ENCODE results near the gene TCEA2.

- no peak for TF ChIP-seq GATA2 (IDR thresholded peaks at IDR 0.05; ENCODE audit: low read depth, low read length)
- TF ChIP-seq GATA3 (IDR thresholded peaks at IDR 0.05; ENCODE audit: low read depth, low read length), result no peak
Measured at GRCh38 chr20:64102647-64103354, 39.8 kb downstream of the TCEA2 start.
